Vagina (tissue), 2 donors: ENCODE measurements around the gene FAM162B.

Experiments used
- POLR2A ChIP-seq, 2 donors: fragments of 450-650 bp; IDR thresholded peaks; one replicate each; pipeline ENCODE4 v1.6.1; 2017; ENCODE audit warnings: antibody characterized with exemption in 2 of 2, mild to moderate bottlenecking in 2 of 2, moderate library complexity in 2 of 2
- POLR2AphosphoS5 ChIP-seq, 2 donors: sonication (generic); formaldehyde crosslinking; IDR thresholded peaks; one replicate each; pipeline ENCODE4 v1.9.0; 2017; ENCODE audit warnings: antibody characterized with exemption in 2 of 2, mild to moderate bottlenecking in 2 of 2, low read depth in 1 of 2; ENCODE audit not compliant: insufficient read depth in 1 of 2
- TF ChIP-seq, protein P1 (sequence below), 3 experiments: fragments of 450-650 bp in 2 of 3; fragments of 200-600 bp in 1 of 3; sonication (generic) in 1 of 3; IDR thresholded peaks; one replicate each; pipeline ENCODE4 v1.5.1; 2017 to 2019; ENCODE audit warnings: antibody characterized with exemption in 3 of 3, mild to moderate bottlenecking in 2 of 3, moderate library complexity in 2 of 3

DNA sequence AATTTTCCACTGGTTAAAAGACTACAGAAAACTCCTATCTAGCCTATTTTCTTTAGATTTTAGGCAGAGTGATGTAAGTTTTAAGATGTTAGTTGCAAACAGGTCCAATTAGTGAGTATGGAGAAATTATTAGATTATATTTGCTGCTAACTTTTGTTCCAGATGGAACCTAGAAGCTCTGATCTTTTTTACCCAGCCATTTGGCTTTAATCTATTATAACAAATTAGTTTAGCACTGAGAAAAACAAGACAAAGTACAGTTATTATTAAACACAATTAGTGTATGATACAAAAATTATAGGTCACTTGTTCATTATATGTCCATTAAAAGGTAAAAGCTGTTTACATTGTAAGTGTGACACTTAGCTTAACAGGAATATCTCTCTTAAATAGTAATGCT is 2.5 kb downstream of the FAM162B start:
- TF ChIP-seq, protein P1, sequence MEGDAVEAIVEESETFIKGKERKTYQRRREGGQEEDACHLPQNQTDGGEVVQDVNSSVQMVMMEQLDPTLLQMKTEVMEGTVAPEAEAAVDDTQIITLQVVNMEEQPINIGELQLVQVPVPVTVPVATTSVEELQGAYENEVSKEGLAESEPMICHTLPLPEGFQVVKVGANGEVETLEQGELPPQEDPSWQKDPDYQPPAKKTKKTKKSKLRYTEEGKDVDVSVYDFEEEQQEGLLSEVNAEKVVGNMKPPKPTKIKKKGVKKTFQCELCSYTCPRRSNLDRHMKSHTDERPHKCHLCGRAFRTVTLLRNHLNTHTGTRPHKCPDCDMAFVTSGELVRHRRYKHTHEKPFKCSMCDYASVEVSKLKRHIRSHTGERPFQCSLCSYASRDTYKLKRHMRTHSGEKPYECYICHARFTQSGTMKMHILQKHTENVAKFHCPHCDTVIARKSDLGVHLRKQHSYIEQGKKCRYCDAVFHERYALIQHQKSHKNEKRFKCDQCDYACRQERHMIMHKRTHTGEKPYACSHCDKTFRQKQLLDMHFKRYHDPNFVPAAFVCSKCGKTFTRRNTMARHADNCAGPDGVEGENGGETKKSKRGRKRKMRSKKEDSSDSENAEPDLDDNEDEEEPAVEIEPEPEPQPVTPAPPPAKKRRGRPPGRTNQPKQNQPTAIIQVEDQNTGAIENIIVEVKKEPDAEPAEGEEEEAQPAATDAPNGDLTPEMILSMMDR (IDR thresholded peaks at IDR 0.05): no peak
- TF ChIP-seq POLR2A (IDR thresholded peaks at IDR 0.05) (no peak), POLR2AphosphoS5 (IDR thresholded peaks at IDR 0.05; ENCODE audit: insufficient read depth in 1 of 2, low read depth in 1 of 2) (no peak)
